Panc1 (cell line): ENCODE data around the gene EPB41L5. TPM values are rescaled to one million over a fixed set of nuclear protein-coding genes. Genes with fewer than 3 reads are reported as not detected.

Experiments used
- ATAC-seq: fragments of 200-7000 bp; cut with Tn5 transposase; 2 replicates; pipeline ENCODE4 v1.9.1; 2020; ENCODE audit warnings: mild to moderate bottlenecking, moderate library complexity
- BruUV-seq: library from RNA; stranded (reverse); fragments of 400-500 nt; replicated peaks from 2 replicates; lab custom pipeline; 2021; lab: Mats Ljungman, UMichigan
- CTCF ChIA-PET: fragments of 300-600 bp; sonication (Branson Sonifier 250); formaldehyde crosslinking; loops from one replicate; lab custom pipeline; 2022; ENCODE audit warnings: antibody characterized with exemption; lab: Charles Lee
- POLR2A ChIA-PET: fragments of 300-600 bp; sonication (Branson Sonifier 250); formaldehyde crosslinking; loops from one replicate; lab custom pipeline; 2022; ENCODE audit warnings: antibody characterized with exemption; lab: Charles Lee
- DNase-seq: peaks from one replicate; pipeline ENCODE4 v3.0.0-alpha.2; 2010; ENCODE audit warnings: low read depth, low spot score
- H3K27ac ChIP-seq: 2 replicates; pipeline ENCODE4 v1.5.1; 2011; ENCODE audit warnings: mild to moderate bottlenecking, low read length, inconsistent platforms
- H3K27me3 ChIP-seq: fragments of 200-500 bp; sonication (Bioruptor generic); 2 replicates; pipeline ENCODE4 v1.6.0; 2014; ENCODE audit warnings: low read length, inconsistent platforms; ENCODE audit not compliant: control insufficient read depth, insufficient read depth
- H3K36me3 ChIP-seq: fragments of 200-500 bp; sonication (Bioruptor generic); 2 replicates; pipeline ENCODE4 v1.5.1; 2014; ENCODE audit warnings: inconsistent platforms, mild to moderate bottlenecking, low read length, moderate library complexity; ENCODE audit not compliant: control insufficient read depth, insufficient read depth
- H3K4me1 ChIP-seq: 2 replicates; pipeline ENCODE4 v1.5.1; 2011; ENCODE audit warnings: inconsistent platforms, mild to moderate bottlenecking, low read length, moderate library complexity; ENCODE audit not compliant: control insufficient read depth, insufficient read depth
- H3K4me3 ChIP-seq, 2 experiments: 2 replicates each; pipeline ENCODE4 v1.5.1; 2011 to 2012; ENCODE audit warnings: low read depth in 2 of 2, low read length in 2 of 2, mild to moderate bottlenecking in 2 of 2, inconsistent platforms in 1 of 2, moderate library complexity in 1 of 2
- H3K9me3 ChIP-seq: fragments of 200-500 bp; sonication (Bioruptor generic); 2 replicates; pipeline ENCODE4 v1.5.1; 2014; ENCODE audit warnings: low read depth, mild to moderate bottlenecking, inconsistent platforms, low read length, moderate library complexity; ENCODE audit not compliant: control insufficient read depth, insufficient read depth
- POLR2AphosphoS5 ChIP-seq: IDR thresholded peaks from 2 replicates; pipeline ENCODE4 v1.6.1; 2012; ENCODE audit warnings: mild to moderate bottlenecking, low read depth, low read length, moderate library complexity
- SIN3A ChIP-seq: IDR thresholded peaks from 2 replicates; pipeline ENCODE4 v1.6.1; 2012; ENCODE audit warnings: low read depth, mild to moderate bottlenecking, low read length, moderate library complexity, borderline replicate concordance; ENCODE audit not compliant: insufficient read depth
- TCF7L2 ChIP-seq: IDR thresholded peaks from 2 replicates; pipeline ENCODE4 v1.6.1; 2011; ENCODE audit warnings: mild to moderate bottlenecking, low read depth, low read length, inconsistent platforms
- in situ Hi-C: cut with HindIII; loops from 2 replicates; pipeline ENCODE4 v1.10.0; 2016; ENCODE audit warnings: low sequenced_read_pairs, low pct_unique_long_range_greater_than_20kb
- intact Hi-C: fragments of 100-400 bp; cut with micrococcal nuclease; formaldehyde crosslinking; loops from one replicate; pipeline ENCODE4 v1.10.0; 2022; ENCODE audit not compliant: unreplicated experiment
- total RNA-seq: library from RNA; stranded (reverse); gene quantifications from one replicate; pipeline ENCODE4 v1.2.1, GENCODE V29; 2021; ENCODE audit not compliant: unreplicated experiment
- TF ChIP-seq, protein P1 (sequence below), 2 experiments: IDR thresholded peaks; 2 replicates each; pipeline ENCODE4 v1.6.1; 2011 to 2012; ENCODE audit warnings: low read depth in 2 of 2, control low read depth in 1 of 2, low read length in 1 of 2, mild to moderate bottlenecking in 1 of 2, moderate library complexity in 1 of 2; ENCODE audit not compliant: insufficient read depth in 1 of 2
- TF ChIP-seq, protein P2 (sequence below): fragments of 450-650 bp; IDR thresholded peaks from 2 replicates; pipeline ENCODE4 v1.5.1; 2017; ENCODE audit warnings: mild to moderate bottlenecking

EPB41L5 gene
- total RNA-seq, 1 experiment from 2014 or later, result 42.2 TPM

DNA sequence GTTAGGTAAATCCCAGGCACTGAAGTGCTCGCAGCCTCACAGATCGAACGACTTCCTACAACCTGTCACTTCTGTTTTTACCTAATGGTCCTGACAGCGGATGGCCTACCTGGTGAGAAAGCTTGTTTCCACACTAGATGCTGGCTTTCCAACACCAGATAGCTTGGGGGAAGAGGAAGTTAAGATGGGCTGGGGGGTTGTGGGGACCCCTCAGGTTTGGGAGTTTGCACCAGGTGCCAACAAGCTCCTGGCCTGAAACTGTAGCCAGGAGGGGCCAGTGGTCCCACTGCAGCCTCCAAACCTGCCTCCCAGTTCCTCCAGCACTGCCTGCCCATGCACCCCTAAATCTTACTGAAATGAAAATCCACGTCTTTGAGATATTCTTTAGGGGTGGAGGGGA, 206.4 kb downstream of the EPB41L5 start:
- Histone ChIP-seq H3K4me3 (no peak overlapping the region), H3K27me3 (no peaks in the 10 kb centered on the region), H3K36me3 (peaks cover 4% of the 10 kb centered on the region; the same call in 1 of the 2 replicates), H3K4me1 (peaks cover 23% of the 10 kb centered on the region), H3K9me3 (no peaks in the 10 kb centered on the region; the same call in 1 of the 2 replicates), H3K27ac (no peak overlapping the region)
- in situ Hi-C loops (no loop called here), intact Hi-C loops (no loop called here)
- ChIA-PET CTCF (no interaction called here), POLR2A (interaction anchor here (0.9 kb wide), 1 partner anchor 12 kb away, joined by 4 read pairs; no protein-coding TSS in a partner anchor)
- ATAC-seq, result no peak
- TF ChIP-seq POLR2AphosphoS5 (no peak), TCF7L2 (no peak)
- TF ChIP-seq, protein P1, sequence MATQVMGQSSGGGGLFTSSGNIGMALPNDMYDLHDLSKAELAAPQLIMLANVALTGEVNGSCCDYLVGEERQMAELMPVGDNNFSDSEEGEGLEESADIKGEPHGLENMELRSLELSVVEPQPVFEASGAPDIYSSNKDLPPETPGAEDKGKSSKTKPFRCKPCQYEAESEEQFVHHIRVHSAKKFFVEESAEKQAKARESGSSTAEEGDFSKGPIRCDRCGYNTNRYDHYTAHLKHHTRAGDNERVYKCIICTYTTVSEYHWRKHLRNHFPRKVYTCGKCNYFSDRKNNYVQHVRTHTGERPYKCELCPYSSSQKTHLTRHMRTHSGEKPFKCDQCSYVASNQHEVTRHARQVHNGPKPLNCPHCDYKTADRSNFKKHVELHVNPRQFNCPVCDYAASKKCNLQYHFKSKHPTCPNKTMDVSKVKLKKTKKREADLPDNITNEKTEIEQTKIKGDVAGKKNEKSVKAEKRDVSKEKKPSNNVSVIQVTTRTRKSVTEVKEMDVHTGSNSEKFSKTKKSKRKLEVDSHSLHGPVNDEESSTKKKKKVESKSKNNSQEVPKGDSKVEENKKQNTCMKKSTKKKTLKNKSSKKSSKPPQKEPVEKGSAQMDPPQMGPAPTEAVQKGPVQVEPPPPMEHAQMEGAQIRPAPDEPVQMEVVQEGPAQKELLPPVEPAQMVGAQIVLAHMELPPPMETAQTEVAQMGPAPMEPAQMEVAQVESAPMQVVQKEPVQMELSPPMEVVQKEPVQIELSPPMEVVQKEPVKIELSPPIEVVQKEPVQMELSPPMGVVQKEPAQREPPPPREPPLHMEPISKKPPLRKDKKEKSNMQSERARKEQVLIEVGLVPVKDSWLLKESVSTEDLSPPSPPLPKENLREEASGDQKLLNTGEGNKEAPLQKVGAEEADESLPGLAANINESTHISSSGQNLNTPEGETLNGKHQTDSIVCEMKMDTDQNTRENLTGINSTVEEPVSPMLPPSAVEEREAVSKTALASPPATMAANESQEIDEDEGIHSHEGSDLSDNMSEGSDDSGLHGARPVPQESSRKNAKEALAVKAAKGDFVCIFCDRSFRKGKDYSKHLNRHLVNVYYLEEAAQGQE (IDR thresholded peaks at IDR 0.05; ENCODE audit: insufficient read depth in 1 of 2, low read depth in 2 of 2, low read length in 1 of 2), result no peak
- no TSS peak for BruUV-seq
- DNase-seq, result no peak

DNA sequence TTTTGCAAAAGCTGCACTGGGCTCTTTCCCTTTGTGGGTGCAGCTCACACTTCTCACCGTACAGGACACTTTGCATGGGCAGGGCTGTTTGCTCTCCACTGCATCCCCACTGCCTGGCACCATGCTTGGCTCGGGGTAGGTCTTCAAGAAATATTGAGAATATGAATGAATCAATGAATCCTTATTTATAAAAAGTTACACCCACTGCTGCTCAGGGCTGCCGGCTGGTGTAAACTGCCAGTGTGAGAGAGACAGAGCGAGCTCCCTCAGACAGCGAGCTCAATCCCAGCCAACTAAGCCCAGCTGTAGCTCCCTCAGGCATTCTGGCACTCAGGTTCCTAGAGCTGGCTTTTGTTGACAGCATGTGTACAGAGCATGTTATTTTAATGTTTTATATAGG, 206.9 kb downstream of the EPB41L5 start:
- POLR2A ChIA-PET, result interaction anchor here (0.9 kb wide), 1 partner anchor 12 kb away, joined by 4 read pairs; no protein-coding TSS in a partner anchor
- intact Hi-C loops, result no loop called here

More for the DNA sequence above, 206.9 kb downstream of the EPB41L5 start:
- peaks cover 28% of the 10 kb centered on the region for H3K4me1 ChIP-seq
- BruUV-seq, result no TSS peak
- TF ChIP-seq, protein P1 (IDR thresholded peaks at IDR 0.05; ENCODE audit: insufficient read depth in 1 of 2, low read depth in 2 of 2, low read length in 1 of 2), result no peak
- no peak for TF ChIP-seq SIN3A
- no peak for TF ChIP-seq TCF7L2
- TF ChIP-seq, protein P2, sequence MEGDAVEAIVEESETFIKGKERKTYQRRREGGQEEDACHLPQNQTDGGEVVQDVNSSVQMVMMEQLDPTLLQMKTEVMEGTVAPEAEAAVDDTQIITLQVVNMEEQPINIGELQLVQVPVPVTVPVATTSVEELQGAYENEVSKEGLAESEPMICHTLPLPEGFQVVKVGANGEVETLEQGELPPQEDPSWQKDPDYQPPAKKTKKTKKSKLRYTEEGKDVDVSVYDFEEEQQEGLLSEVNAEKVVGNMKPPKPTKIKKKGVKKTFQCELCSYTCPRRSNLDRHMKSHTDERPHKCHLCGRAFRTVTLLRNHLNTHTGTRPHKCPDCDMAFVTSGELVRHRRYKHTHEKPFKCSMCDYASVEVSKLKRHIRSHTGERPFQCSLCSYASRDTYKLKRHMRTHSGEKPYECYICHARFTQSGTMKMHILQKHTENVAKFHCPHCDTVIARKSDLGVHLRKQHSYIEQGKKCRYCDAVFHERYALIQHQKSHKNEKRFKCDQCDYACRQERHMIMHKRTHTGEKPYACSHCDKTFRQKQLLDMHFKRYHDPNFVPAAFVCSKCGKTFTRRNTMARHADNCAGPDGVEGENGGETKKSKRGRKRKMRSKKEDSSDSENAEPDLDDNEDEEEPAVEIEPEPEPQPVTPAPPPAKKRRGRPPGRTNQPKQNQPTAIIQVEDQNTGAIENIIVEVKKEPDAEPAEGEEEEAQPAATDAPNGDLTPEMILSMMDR, result no peak
- no peak for TF ChIP-seq POLR2AphosphoS5
- CTCF ChIA-PET, result no interaction called here
- H3K27me3 ChIP-seq, result no peaks in the 10 kb centered on the region
- H3K36me3 ChIP-seq, result peaks cover 4% of the 10 kb centered on the region; the same call in 1 of the 2 replicates
- ATAC-seq, result no peak
- no peak for DNase-seq
- no peak overlapping the region for H3K27ac ChIP-seq
- H3K4me3 ChIP-seq, result no peak overlapping the region
- no peaks in the 10 kb centered on the region; the same call in 1 of the 2 replicates for H3K9me3 ChIP-seq
- in situ Hi-C loops, result no loop called here
